ENCODE results near the gene PTPRO.

DNA sequence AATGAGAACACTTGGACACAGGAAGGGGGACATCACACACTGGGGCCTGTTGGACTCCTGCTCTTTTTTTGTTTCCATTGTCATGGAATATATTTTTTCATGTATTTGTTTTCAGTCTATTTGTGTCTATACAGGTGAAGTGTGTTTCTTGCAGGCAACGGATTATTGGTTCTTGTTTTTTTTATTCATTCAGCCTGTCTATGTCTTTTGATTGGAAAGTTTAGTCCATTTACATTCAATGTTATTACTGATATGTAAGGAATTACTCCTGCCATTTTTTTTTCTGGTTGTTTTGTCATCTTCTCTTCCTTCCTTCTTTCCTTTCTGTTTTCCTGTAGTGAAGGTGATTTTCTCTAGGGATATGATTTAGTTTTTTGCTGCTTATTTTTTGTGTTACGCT is 18.0 kb upstream of the PTPRO start:
- TF ChIP-seq, protein P1, sequence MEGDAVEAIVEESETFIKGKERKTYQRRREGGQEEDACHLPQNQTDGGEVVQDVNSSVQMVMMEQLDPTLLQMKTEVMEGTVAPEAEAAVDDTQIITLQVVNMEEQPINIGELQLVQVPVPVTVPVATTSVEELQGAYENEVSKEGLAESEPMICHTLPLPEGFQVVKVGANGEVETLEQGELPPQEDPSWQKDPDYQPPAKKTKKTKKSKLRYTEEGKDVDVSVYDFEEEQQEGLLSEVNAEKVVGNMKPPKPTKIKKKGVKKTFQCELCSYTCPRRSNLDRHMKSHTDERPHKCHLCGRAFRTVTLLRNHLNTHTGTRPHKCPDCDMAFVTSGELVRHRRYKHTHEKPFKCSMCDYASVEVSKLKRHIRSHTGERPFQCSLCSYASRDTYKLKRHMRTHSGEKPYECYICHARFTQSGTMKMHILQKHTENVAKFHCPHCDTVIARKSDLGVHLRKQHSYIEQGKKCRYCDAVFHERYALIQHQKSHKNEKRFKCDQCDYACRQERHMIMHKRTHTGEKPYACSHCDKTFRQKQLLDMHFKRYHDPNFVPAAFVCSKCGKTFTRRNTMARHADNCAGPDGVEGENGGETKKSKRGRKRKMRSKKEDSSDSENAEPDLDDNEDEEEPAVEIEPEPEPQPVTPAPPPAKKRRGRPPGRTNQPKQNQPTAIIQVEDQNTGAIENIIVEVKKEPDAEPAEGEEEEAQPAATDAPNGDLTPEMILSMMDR (conservative IDR thresholded peaks at IDR 0.05; ENCODE audit: low read depth, low read length): no peak
- no peak for TF ChIP-seq EZH2 (IDR thresholded peaks at IDR 0.05; ENCODE audit: borderline replicate concordance, low read depth, low read length, poor library complexity, severe bottlenecking)

Data from A673 (cell line).